HG03135 (cell line): ENCODE results near the gene RARRES1.
A peak's percentile ranks its signal among the peaks of the same experiment; 100 is the strongest.

Source experiments
- ATAC-seq: cut with Tn5 transposase; IDR thresholded peaks from one replicate; pipeline ENCODE4 v1.9.1; 2021; ENCODE audit warnings: mild to moderate bottlenecking, moderate library complexity; ENCODE audit not compliant: unreplicated experiment

Gene RARRES1

GRCh38 chr3:158731938-158732855 lies at the start of gene RARRES1:
Gene RARRES1 (minus strand): TSS chr3:158732457. CDS start chr3:158732415, 42 bp downstream.
- peak; percentile 81 for ATAC-seq

- ATAC-seq: no peak
These were observed 49.6 kb upstream of the RARRES1 start for GRCh38 chr3:158781849-158782248.

GRCh38 chr3:158781191-158781590 lies 48.9 kb upstream of the RARRES1 start:
- no peak for ATAC-seq

- no peak for ATAC-seq
These were observed 48.5 kb upstream of the RARRES1 start for GRCh38 chr3:158780766-158781165.

GRCh38 chr3:158777161-158777873 lies 45.1 kb upstream of the RARRES1 start:
- ATAC-seq: no peak

GRCh38 chr3:158776531-158776930 lies 44.3 kb upstream of the RARRES1 start:
- ATAC-seq: no peak

- peak; percentile 64 for ATAC-seq
These were observed 43.5 kb upstream of the RARRES1 start for GRCh38 chr3:158775426-158776410.

GRCh38 chr3:158774965-158775364 lies 42.7 kb upstream of the RARRES1 start:
- ATAC-seq: no peak

GRCh38 chr3:158773845-158774830 lies 41.9 kb upstream of the RARRES1 start:
- no peak for ATAC-seq

GRCh38 chr3:158773166-158773565 lies 40.9 kb upstream of the RARRES1 start:
- ATAC-seq: no peak

GRCh38 chr3:158771982-158772381 lies 39.7 kb upstream of the RARRES1 start:
- no peak for ATAC-seq

- ATAC-seq: no peak
These were observed 39.3 kb upstream of the RARRES1 start for GRCh38 chr3:158771577-158771976.

- no peak for ATAC-seq
These were observed 38.6 kb upstream of the RARRES1 start for GRCh38 chr3:158770741-158771350.

- no peak for ATAC-seq
These were observed 37.9 kb upstream of the RARRES1 start for GRCh38 chr3:158769952-158770740.

- no peak for ATAC-seq
These were observed 37.3 kb upstream of the RARRES1 start for GRCh38 chr3:158769549-158769948.

- ATAC-seq: no peak
These were observed 36.8 kb upstream of the RARRES1 start for GRCh38 chr3:158768881-158769543.

GRCh38 chr3:158768361-158768787 lies 36.1 kb upstream of the RARRES1 start:
- no peak for ATAC-seq

- ATAC-seq: no peak
These were observed 34.1 kb upstream of the RARRES1 start for GRCh38 chr3:158766364-158766763.
